Thyroid gland (tissue), 4 donors: ENCODE data around the gene VPS51. TPM values are rescaled to one million over a fixed set of nuclear protein-coding genes. Genes with fewer than 3 reads are reported as not detected.

Experiments
- DNase-seq, 2 donors: peaks; one replicate each; pipeline ENCODE4 v3.0.0-alpha.2; 2019
- H3K27ac ChIP-seq, 3 donors: fragments of 200-600 bp; sonication (generic); 1 replicate in 2 of 3; 2 replicates in 1 of 3; pipeline ENCODE4 v1.5.1; 2016 to 2019; ENCODE audit warnings: mild to moderate bottlenecking in 1 of 3, moderate library complexity in 1 of 3
- H3K27me3 ChIP-seq: fragments of 200-600 bp; sonication (generic); one replicate; pipeline ENCODE4 v1.5.1; 2019
- H3K36me3 ChIP-seq, 2 donors: fragments of 200-600 bp; sonication (generic); one replicate each; pipeline ENCODE4 v1.5.1; 2016 to 2019
- H3K4me1 ChIP-seq, 2 donors: fragments of 200-600 bp; sonication (generic); one replicate each; pipeline ENCODE4 v1.5.1; 2017 to 2019
- H3K4me3 ChIP-seq, 3 donors: fragments of 200-600 bp; sonication (generic); replicated peaks in 1 of 3; 1 replicate in 2 of 3; 2 replicates in 1 of 3; pipeline ENCODE4 v1.5.1; 2016; ENCODE audit warnings: mild to moderate bottlenecking in 1 of 3
- H3K9me3 ChIP-seq: fragments of 200-600 bp; sonication (generic); one replicate; pipeline ENCODE4 v1.5.1; 2017
- POLR2A ChIP-seq, 2 donors: fragments of 450-650 bp; IDR thresholded peaks; one replicate each; pipeline ENCODE4 v1.6.1; 2017; ENCODE audit warnings: antibody characterized with exemption in 2 of 2, mild to moderate bottlenecking in 2 of 2, moderate library complexity in 1 of 2
- WGBS, 2 donors: methylation state at CpG; one replicate each; pipeline ENCODE4 v1.1.5; 2017; 5-methylcytosine and 5-hydroxymethylcytosine counted together
- intact Hi-C: fragments of 100-400 bp; cut with DNase I; formaldehyde crosslinking; loops from one replicate; pipeline ENCODE4 v1.15.1; 2023
- total RNA-seq, 4 donors: library from RNA; depleted of rRNA; stranded (reverse); fragments of >200 nt; gene quantifications; one replicate each; pipeline ENCODE4 v1.2.3, GENCODE V29; 2016
- TF ChIP-seq, protein P1 (sequence below), 6 experiments: fragments of 200-600 bp in 3 of 6; fragments of 450-650 bp in 3 of 6; sonication (generic) in 3 of 6; IDR thresholded peaks; one replicate each; pipeline ENCODE4 v1.5.1; 2016 to 2019; ENCODE audit warnings: antibody characterized with exemption in 6 of 6, mild to moderate bottlenecking in 2 of 6, inconsistent platforms in 1 of 6, moderate library complexity in 1 of 6

VPS51 gene
- total RNA-seq, 4 donors from 2014 or later = 222 to 608 (median 469) TPM

DNA sequence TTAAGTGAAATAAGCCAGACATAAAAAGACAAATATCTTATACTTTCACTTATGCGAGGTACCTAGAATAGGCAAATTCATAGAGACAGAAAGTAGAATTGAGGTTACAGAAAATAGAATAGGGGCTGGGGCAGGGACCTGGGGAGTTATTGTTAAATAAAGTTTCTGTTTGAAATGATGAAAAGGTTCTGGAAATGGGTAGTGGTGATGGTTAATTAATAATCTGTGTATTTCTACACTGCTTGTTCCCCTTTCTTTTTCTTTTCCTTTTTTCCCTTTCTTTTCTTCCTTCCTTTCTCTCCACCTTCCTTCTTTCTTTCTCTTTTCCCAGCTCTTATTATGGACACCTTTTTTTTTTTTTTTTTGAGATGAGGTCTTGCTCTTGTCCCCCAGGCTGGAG lies 40.5 kb upstream of the VPS51 start:
- intact Hi-C loops = no loop called here

DNA sequence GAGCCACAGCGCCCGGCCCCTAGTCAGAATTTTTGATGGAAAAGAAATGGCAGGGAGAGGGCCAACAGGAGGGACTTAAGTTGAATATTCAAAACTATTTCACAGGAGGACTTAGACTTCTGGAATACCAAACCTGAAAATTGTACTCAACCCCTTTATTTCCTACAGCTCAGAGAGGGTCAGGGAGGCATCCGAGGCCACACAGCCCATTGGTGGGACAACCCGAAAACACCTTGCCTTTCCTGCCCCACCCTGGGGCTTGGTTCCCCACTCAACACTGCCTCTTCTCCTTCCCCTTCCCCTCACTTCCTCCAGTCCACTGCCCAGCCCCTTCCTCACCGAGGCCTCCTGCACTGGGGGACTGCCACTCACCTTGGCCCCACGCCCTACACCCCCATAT lies 39.0 kb upstream of the VPS51 start:
- no peaks in the 10 kb centered on the region for H3K36me3 ChIP-seq
- DNase-seq = no peak
- H3K4me1 ChIP-seq = no peaks in the 10 kb centered on the region
- no peaks in the 10 kb centered on the region for H3K27me3 ChIP-seq
- H3K27ac ChIP-seq = no peak overlapping the region
- no peak overlapping the region for H3K4me3 ChIP-seq
- 92% methylated on average over 6 of the region's 6 CpGs for WGBS, 2 donors
- intact Hi-C loops = no loop called here
- TF ChIP-seq POLR2A (IDR thresholded peaks at IDR 0.05) = no peak
- TF ChIP-seq, protein P1, sequence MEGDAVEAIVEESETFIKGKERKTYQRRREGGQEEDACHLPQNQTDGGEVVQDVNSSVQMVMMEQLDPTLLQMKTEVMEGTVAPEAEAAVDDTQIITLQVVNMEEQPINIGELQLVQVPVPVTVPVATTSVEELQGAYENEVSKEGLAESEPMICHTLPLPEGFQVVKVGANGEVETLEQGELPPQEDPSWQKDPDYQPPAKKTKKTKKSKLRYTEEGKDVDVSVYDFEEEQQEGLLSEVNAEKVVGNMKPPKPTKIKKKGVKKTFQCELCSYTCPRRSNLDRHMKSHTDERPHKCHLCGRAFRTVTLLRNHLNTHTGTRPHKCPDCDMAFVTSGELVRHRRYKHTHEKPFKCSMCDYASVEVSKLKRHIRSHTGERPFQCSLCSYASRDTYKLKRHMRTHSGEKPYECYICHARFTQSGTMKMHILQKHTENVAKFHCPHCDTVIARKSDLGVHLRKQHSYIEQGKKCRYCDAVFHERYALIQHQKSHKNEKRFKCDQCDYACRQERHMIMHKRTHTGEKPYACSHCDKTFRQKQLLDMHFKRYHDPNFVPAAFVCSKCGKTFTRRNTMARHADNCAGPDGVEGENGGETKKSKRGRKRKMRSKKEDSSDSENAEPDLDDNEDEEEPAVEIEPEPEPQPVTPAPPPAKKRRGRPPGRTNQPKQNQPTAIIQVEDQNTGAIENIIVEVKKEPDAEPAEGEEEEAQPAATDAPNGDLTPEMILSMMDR (IDR thresholded peaks at IDR 0.05) = no peak
- H3K9me3 ChIP-seq = no peaks in the 10 kb centered on the region

More for the DNA sequence above, 40.5 kb upstream of the VPS51 start:
- H3K9me3 ChIP-seq = no peaks in the 10 kb centered on the region
- 87 to 93% methylated on average over 1 of the region's 1 CpG for WGBS, 2 donors
- no peak overlapping the region for H3K27ac ChIP-seq
- no peak overlapping the region for H3K4me3 ChIP-seq
- H3K36me3 ChIP-seq = no peaks in the 10 kb centered on the region
- TF ChIP-seq POLR2A (IDR thresholded peaks at IDR 0.05) = no peak
- TF ChIP-seq, protein P1 (IDR thresholded peaks at IDR 0.05) = no peak
- DNase-seq = no peak
- H3K27me3 ChIP-seq = no peaks in the 10 kb centered on the region
- H3K4me1 ChIP-seq = no peaks in the 10 kb centered on the region

DNA sequence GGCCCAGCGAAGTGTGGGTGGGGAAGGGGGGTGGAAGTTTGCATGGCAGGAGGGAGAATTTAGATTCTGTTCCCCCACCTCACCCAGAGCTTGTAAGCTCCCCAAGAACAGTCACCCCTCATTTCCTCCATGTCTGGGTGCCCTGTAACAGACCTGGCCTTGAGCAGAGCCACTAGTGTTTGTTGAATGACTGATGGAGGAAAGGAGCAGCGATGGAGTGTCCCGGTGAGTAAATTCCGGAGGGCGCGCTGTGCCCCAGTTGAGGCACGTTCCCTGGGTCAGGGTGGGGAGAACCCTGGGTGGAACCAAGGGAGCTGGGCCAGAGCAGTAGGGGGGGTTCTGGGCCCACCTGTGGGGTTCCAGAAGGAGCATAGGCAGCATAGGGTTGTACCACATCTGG lies 38.5 kb upstream of the VPS51 start:
- Histone ChIP-seq H3K27ac (no peak overlapping the region), H3K36me3 (no peaks in the 10 kb centered on the region), H3K27me3 (no peaks in the 10 kb centered on the region), H3K4me1 (no peaks in the 10 kb centered on the region), H3K9me3 (no peaks in the 10 kb centered on the region), H3K4me3 (no peak overlapping the region)
- no peak for DNase-seq
- intact Hi-C loops = no loop called here
- TF ChIP-seq POLR2A (IDR thresholded peaks at IDR 0.05) = no peak
- TF ChIP-seq, protein P1 (IDR thresholded peaks at IDR 0.05) = no peak
- 90 to 93% methylated on average over 6 to 7 of the region's 7 CpGs for WGBS, 2 donors

DNA sequence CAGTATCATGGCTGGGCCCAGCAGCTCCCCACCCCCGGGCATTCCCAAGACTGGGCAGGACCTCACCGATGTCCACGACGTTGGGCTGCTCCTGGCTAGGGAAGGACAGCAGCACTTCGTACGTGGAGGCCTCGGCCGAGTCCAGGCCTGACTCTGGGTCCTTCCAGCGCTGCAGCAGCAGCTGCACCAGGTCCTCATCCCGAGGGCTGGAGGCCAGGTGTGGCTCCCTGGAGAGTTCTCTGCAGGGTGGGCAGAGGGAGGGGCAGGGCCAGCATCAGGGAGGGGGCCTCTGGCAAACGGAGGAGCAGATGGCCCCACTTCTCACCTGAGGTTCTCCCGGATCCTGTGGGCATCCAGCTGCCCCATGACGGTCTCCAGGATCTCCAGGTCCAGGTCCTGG lies 38.0 kb upstream of the VPS51 start:
- no peaks in the 10 kb centered on the region for H3K9me3 ChIP-seq
- no peak overlapping the region for H3K27ac ChIP-seq
- H3K36me3 ChIP-seq = no peaks in the 10 kb centered on the region
- TF ChIP-seq, protein P1 (IDR thresholded peaks at IDR 0.05) = no peak
- TF ChIP-seq POLR2A (IDR thresholded peaks at IDR 0.05) = no peak
- WGBS, 2 donors = 70 to 80% methylated on average over 5 of the region's 13 CpGs
- DNase-seq = no peak
- intact Hi-C loops = no loop called here
- H3K27me3 ChIP-seq = no peaks in the 10 kb centered on the region
- H3K4me3 ChIP-seq = no peak overlapping the region
- H3K4me1 ChIP-seq = no peaks in the 10 kb centered on the region

DNA sequence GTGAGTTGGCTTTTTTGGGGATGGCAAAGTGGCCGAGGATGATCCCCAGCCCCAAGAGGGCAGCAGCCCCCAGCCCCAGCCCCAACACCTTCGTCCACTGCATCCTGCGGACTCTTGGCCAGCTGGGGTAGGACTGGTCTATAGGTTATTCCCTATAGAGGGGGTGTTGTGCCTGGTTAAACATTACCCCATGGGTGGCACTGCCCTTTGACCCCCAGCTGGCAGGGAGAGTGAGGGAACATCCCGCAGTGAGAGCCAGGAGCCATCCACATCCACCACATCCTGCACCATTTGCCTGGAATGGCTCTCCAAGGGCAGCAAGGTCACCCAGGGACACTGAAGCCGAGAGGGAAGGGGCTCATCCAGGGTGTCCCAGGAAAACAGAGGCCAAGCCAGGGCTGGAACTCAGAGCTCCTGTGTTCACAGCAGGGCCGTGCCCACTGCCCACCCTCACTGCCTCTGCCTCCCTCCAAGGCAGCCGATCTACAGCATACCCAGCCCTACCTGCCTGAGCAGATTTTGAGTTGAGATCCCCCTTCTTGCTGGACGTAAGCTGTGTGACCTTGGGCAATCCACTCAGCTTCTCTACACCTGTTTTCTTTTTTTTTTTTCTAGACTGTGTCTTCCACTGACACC lies 37.5 kb upstream of the VPS51 start, which contains the start of gene NAALADL1:
TSS of gene NAALADL1 (minus strand) at position 135 of the 636 bp plus-strand sequence. CDS start at position 103, 32 bp downstream.
- intact Hi-C loops = no loop called here
- H3K4me1 ChIP-seq = no peaks in the 10 kb centered on the region
- no peaks in the 10 kb centered on the region for H3K36me3 ChIP-seq
- no peak for TF ChIP-seq POLR2A (IDR thresholded peaks at IDR 0.05)
- TF ChIP-seq, protein P1 (IDR thresholded peaks at IDR 0.05) = no peak
- H3K9me3 ChIP-seq = no peaks in the 10 kb centered on the region
- DNase-seq = no peak
- no peaks in the 10 kb centered on the region for H3K27me3 ChIP-seq
- H3K4me3 ChIP-seq = no peak within 1 kb of the TSS
- no peak within 1 kb of the TSS for H3K27ac ChIP-seq
- 78 to 79% methylated on average over 3 to 5 of the region's 8 CpGs for WGBS, 2 donors
